ENCODE measurements around the gene SERPINA5.

- TF ChIP-seq, protein P1, sequence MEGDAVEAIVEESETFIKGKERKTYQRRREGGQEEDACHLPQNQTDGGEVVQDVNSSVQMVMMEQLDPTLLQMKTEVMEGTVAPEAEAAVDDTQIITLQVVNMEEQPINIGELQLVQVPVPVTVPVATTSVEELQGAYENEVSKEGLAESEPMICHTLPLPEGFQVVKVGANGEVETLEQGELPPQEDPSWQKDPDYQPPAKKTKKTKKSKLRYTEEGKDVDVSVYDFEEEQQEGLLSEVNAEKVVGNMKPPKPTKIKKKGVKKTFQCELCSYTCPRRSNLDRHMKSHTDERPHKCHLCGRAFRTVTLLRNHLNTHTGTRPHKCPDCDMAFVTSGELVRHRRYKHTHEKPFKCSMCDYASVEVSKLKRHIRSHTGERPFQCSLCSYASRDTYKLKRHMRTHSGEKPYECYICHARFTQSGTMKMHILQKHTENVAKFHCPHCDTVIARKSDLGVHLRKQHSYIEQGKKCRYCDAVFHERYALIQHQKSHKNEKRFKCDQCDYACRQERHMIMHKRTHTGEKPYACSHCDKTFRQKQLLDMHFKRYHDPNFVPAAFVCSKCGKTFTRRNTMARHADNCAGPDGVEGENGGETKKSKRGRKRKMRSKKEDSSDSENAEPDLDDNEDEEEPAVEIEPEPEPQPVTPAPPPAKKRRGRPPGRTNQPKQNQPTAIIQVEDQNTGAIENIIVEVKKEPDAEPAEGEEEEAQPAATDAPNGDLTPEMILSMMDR (IDR thresholded peaks at IDR 0.05): no peak
- TF ChIP-seq, protein P2, sequence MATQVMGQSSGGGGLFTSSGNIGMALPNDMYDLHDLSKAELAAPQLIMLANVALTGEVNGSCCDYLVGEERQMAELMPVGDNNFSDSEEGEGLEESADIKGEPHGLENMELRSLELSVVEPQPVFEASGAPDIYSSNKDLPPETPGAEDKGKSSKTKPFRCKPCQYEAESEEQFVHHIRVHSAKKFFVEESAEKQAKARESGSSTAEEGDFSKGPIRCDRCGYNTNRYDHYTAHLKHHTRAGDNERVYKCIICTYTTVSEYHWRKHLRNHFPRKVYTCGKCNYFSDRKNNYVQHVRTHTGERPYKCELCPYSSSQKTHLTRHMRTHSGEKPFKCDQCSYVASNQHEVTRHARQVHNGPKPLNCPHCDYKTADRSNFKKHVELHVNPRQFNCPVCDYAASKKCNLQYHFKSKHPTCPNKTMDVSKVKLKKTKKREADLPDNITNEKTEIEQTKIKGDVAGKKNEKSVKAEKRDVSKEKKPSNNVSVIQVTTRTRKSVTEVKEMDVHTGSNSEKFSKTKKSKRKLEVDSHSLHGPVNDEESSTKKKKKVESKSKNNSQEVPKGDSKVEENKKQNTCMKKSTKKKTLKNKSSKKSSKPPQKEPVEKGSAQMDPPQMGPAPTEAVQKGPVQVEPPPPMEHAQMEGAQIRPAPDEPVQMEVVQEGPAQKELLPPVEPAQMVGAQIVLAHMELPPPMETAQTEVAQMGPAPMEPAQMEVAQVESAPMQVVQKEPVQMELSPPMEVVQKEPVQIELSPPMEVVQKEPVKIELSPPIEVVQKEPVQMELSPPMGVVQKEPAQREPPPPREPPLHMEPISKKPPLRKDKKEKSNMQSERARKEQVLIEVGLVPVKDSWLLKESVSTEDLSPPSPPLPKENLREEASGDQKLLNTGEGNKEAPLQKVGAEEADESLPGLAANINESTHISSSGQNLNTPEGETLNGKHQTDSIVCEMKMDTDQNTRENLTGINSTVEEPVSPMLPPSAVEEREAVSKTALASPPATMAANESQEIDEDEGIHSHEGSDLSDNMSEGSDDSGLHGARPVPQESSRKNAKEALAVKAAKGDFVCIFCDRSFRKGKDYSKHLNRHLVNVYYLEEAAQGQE (IDR thresholded peaks at IDR 0.05; ENCODE audit: insufficient read depth in 1 of 2, low read depth in 2 of 2, low read length in 1 of 2): no peak
- TF ChIP-seq POLR2AphosphoS5 (IDR thresholded peaks at IDR 0.05; ENCODE audit: low read depth, low read length) (no peak), TCF7L2 (IDR thresholded peaks at IDR 0.05; ENCODE audit: low read depth, low read length) (no peak), SIN3A (IDR thresholded peaks at IDR 0.05; ENCODE audit: borderline replicate concordance, insufficient read depth, low read depth, low read length) (no peak)
These were observed 33.5 kb upstream of the SERPINA5 start for GRCh38 chr14:94547726-94548125.
